MM.1S (cell line): Measurements from ENCODE around the gene SORL1-AS1.

Experiments used
- DNase-seq: peaks from one replicate; pipeline ENCODE4 v3.0.0-alpha.2; 2015
- H2AFZ ChIP-seq: fragments of 300-600 bp; sonication (generic); 2 replicates; pipeline ENCODE4 v1.6.0; 2016; ENCODE audit warnings: antibody characterized with exemption, low read length
- H3F3A ChIP-seq: fragments of 300-600 bp; sonication (generic); 2 replicates; pipeline ENCODE4 v1.6.1; 2016; ENCODE audit warnings: mild to moderate bottlenecking, antibody characterized with exemption, low read length, moderate library complexity, mixed read lengths; ENCODE audit not compliant: insufficient read depth
- H3K27ac ChIP-seq: fragments of 300-600 bp; sonication (generic); 2 replicates; pipeline ENCODE4 v1.5.1; 2016; ENCODE audit warnings: mild to moderate bottlenecking, low read length
- H3K27me3 ChIP-seq: fragments of 300-600 bp; sonication (generic); replicated peaks from 2 replicates; pipeline ENCODE4 v1.6.0; 2016; ENCODE audit warnings: low read length; ENCODE audit not compliant: insufficient read depth
- H3K36me3 ChIP-seq: fragments of 300-600 bp; sonication (generic); replicated peaks from 2 replicates; pipeline ENCODE4 v1.6.1; 2016; ENCODE audit warnings: mild to moderate bottlenecking, low read length, mixed read lengths; ENCODE audit not compliant: insufficient read depth
- H3K4me1 ChIP-seq: fragments of 300-600 bp; sonication (generic); 2 replicates; pipeline ENCODE4 v1.6.1; 2016; ENCODE audit warnings: low read length, mixed read lengths
- H3K4me2 ChIP-seq: fragments of 300-600 bp; sonication (generic); 2 replicates; pipeline ENCODE4 v1.6.0; 2016; ENCODE audit warnings: low read depth, low read length
- H3K4me3 ChIP-seq: fragments of 300-600 bp; sonication (generic); 2 replicates; pipeline ENCODE4 v1.5.1; 2016; ENCODE audit warnings: low read length, mixed read lengths
- H3K79me2 ChIP-seq: fragments of 300-600 bp; sonication (generic); 2 replicates; pipeline ENCODE4 v1.6.1; 2016; ENCODE audit warnings: mixed run types, low read length, mixed read lengths
- H3K9ac ChIP-seq: fragments of 300-600 bp; sonication (generic); 2 replicates; pipeline ENCODE4 v1.6.1; 2016; ENCODE audit warnings: low read length, mixed read lengths
- H3K9me2 ChIP-seq: fragments of 300-600 bp; sonication (generic); replicated peaks from 2 replicates; pipeline ENCODE4 v1.6.1; 2016; ENCODE audit warnings: mild to moderate bottlenecking, low read length, mixed read lengths; ENCODE audit not compliant: insufficient read depth
- H3K9me3 ChIP-seq: fragments of 300-600 bp; sonication (generic); replicated peaks from 2 replicates; pipeline ENCODE4 v1.6.1; 2016; ENCODE audit warnings: mild to moderate bottlenecking, low read length, mixed read lengths; ENCODE audit not compliant: insufficient read depth
- H4K20me1 ChIP-seq: fragments of 300-600 bp; sonication (generic); 2 replicates; pipeline ENCODE4 v1.6.1; 2016; ENCODE audit warnings: mild to moderate bottlenecking, low read length, moderate library complexity, mixed read lengths; ENCODE audit not compliant: insufficient read depth
- CTCF ChIP-seq: fragments of 300-600 bp; sonication (generic); IDR thresholded peaks from 2 replicates; pipeline ENCODE4 v1.5.1; 2016; ENCODE audit warnings: antibody characterized with exemption, low read length, mixed read lengths
- EZH2 ChIP-seq: fragments of 300-600 bp; sonication (generic); optimal IDR thresholded peaks from 2 replicates; pipeline ENCODE3; 2017; ENCODE audit warnings: low read depth, mild to moderate bottlenecking, antibody characterized with exemption, low read length, mixed read lengths
- EZH2phosphoT487 ChIP-seq: fragments of 300-600 bp; sonication (generic); IDR thresholded peaks from 2 replicates; pipeline ENCODE4 v1.6.1; 2018; ENCODE audit warnings: antibody characterized with exemption, low read length

The SORL1-AS1 gene

GRCh38 chr11:121417607-121418006 lies 35.2 kb downstream of the SORL1-AS1 start:
- TF ChIP-seq CTCF (no peak), EZH2phosphoT487 (no peak), EZH2 (no peak)
- Histone ChIP-seq H3K4me3 (no peak overlapping the region), H3K27ac (no peak overlapping the region), H3K36me3 (no peaks in the 10 kb centered on the region), H3K9me2 (no peaks in the 10 kb centered on the region), H3K27me3 (no peaks in the 10 kb centered on the region), H3K4me1 (peaks cover 16% of the 10 kb centered on the region), H3K9ac (no peak overlapping the region), H3K79me2 (no peaks in the 10 kb centered on the region), H3K9me3 (no peaks in the 10 kb centered on the region), H2AFZ (no peak overlapping the region), H3K4me2 (no peak overlapping the region), H4K20me1 (no peaks in the 10 kb centered on the region), H3F3A (peaks cover 10% of the 10 kb centered on the region; the same call in 1 of the 2 replicates)
- no peak for DNase-seq

GRCh38 chr11:121417055-121417551 lies 35.7 kb downstream of the SORL1-AS1 start:
- H3K36me3 ChIP-seq, result no peaks in the 10 kb centered on the region
- H3K4me3 ChIP-seq, result no peak overlapping the region
- H3K79me2 ChIP-seq, result no peaks in the 10 kb centered on the region
- peaks cover 10% of the 10 kb centered on the region; the same call in 1 of the 2 replicates for H3F3A ChIP-seq
- no peak overlapping the region for H3K27ac ChIP-seq
- H3K27me3 ChIP-seq, result no peaks in the 10 kb centered on the region
- H3K9me2 ChIP-seq, result no peaks in the 10 kb centered on the region
- H4K20me1 ChIP-seq, result no peaks in the 10 kb centered on the region
- TF ChIP-seq EZH2 (no peak), EZH2phosphoT487 (no peak), CTCF (no peak)
- peaks cover 15% of the 10 kb centered on the region for H3K4me1 ChIP-seq
- no peaks in the 10 kb centered on the region for H3K9me3 ChIP-seq
- DNase-seq, result no peak
- no peak overlapping the region for H3K9ac ChIP-seq
- no peak overlapping the region for H2AFZ ChIP-seq
- no peak overlapping the region for H3K4me2 ChIP-seq

- peaks cover 11% of the 10 kb centered on the region for H3K4me1 ChIP-seq
- no peaks in the 10 kb centered on the region for H4K20me1 ChIP-seq
- H3F3A ChIP-seq, result peaks cover 10% of the 10 kb centered on the region; the same call in 1 of the 2 replicates
- H3K36me3 ChIP-seq, result no peaks in the 10 kb centered on the region
- H3K4me2 ChIP-seq, result no peak overlapping the region
- no peak for DNase-seq
- H3K4me3 ChIP-seq, result no peak overlapping the region
- H3K79me2 ChIP-seq, result no peaks in the 10 kb centered on the region
- H3K27ac ChIP-seq, result no peak overlapping the region
- no peaks in the 10 kb centered on the region for H3K9me2 ChIP-seq
- TF ChIP-seq EZH2phosphoT487, result no peak
- TF ChIP-seq EZH2, result no peak
- no peak for TF ChIP-seq CTCF
- no peak overlapping the region for H3K9ac ChIP-seq
- no peaks in the 10 kb centered on the region for H3K27me3 ChIP-seq
- H3K9me3 ChIP-seq, result no peaks in the 10 kb centered on the region
- H2AFZ ChIP-seq, result no peak overlapping the region
Measured at GRCh38 chr11:121415856-121416255, 36.9 kb downstream of the SORL1-AS1 start.
